Neural cell (in vitro differentiated cells): Measurements from ENCODE around the gene TRIO. TPM values are rescaled to one million over a fixed set of nuclear protein-coding genes. Genes with fewer than 3 reads are reported as not detected.

Experiments
- H2AFZ ChIP-seq: fragments of 200-600, 300-800 bp; sonication (generic), shearing (Covaris generic); 2 replicates; pipeline ENCODE4 v1.6.0; 2014; ENCODE audit warnings: low read depth, mild to moderate bottlenecking, antibody characterized with exemption, low read length, moderate library complexity
- H3F3A ChIP-seq: fragments of 200-600 bp; shearing (Covaris generic); 2 replicates; pipeline ENCODE4 v1.6.1; 2016; ENCODE audit warnings: mild to moderate bottlenecking, moderate library complexity, mixed read lengths, antibody characterized with exemption, low read length; ENCODE audit not compliant: insufficient read depth, poor library complexity, severe bottlenecking
- H3K27ac ChIP-seq: fragments of 200-600, 300-800 bp; sonication (generic), shearing (Covaris generic); 2 replicates; pipeline ENCODE4 v1.5.1; 2014; ENCODE audit warnings: mild to moderate bottlenecking, low read length, moderate library complexity
- H3K27me3 ChIP-seq: fragments of 300-800, 200-600 bp; sonication (generic), shearing (Covaris generic); 2 replicates; pipeline ENCODE4 v1.6.0; 2014; ENCODE audit warnings: mild to moderate bottlenecking, low read depth, low read length, moderate library complexity; ENCODE audit not compliant: insufficient read depth
- H3K36me3 ChIP-seq: fragments of 300-800, 200-600 bp; sonication (generic), shearing (Covaris generic); 2 replicates; pipeline ENCODE4 v1.5.1; 2014; ENCODE audit warnings: mild to moderate bottlenecking, antibody characterized with exemption, low read length, moderate library complexity; ENCODE audit not compliant: insufficient read depth
- H3K4me2 ChIP-seq: fragments of 300-800, 200-600 bp; sonication (generic), shearing (Covaris generic); 2 replicates; pipeline ENCODE4 v1.6.0; 2014; ENCODE audit warnings: mild to moderate bottlenecking, low read length
- H3K4me3 ChIP-seq: fragments of 300-800, 200-600 bp; sonication (generic), shearing (Covaris generic); 2 replicates; pipeline ENCODE4 v1.5.1; 2014; ENCODE audit warnings: mild to moderate bottlenecking, low read length, moderate library complexity
- H3K79me2 ChIP-seq: fragments of 200-600 bp; shearing (Covaris generic); replicated peaks from 2 replicates; pipeline ENCODE4 v1.6.0; 2014; ENCODE audit warnings: mild to moderate bottlenecking, low read length, moderate library complexity; ENCODE audit not compliant: insufficient read depth
- H3K9ac ChIP-seq: fragments of 300-800, 200-600 bp; sonication (generic), shearing (Covaris generic); 2 replicates; pipeline ENCODE4 v1.6.1; 2016; ENCODE audit warnings: mild to moderate bottlenecking, low read length, mixed read lengths
- H3K9me2 ChIP-seq: fragments of 200-600 bp; shearing (Covaris generic); 2 replicates; pipeline ENCODE4 v1.6.1; 2016; ENCODE audit warnings: mild to moderate bottlenecking, low read length, mixed read lengths; ENCODE audit not compliant: insufficient read depth
- H3K9me3 ChIP-seq: fragments of 200-600, 300-800 bp; sonication (generic), shearing (Covaris generic); 2 replicates; pipeline ENCODE4 v1.6.1; 2016; ENCODE audit warnings: mild to moderate bottlenecking, mixed run types, low read length, moderate library complexity, mixed read lengths
- H4K20me1 ChIP-seq: fragments of 200-600 bp; shearing (Covaris generic); 2 replicates; pipeline ENCODE4 v1.6.1; 2016; ENCODE audit warnings: mild to moderate bottlenecking, mixed run types; ENCODE audit not compliant: insufficient read depth
- CTCF ChIP-seq: fragments of 450-650 bp; IDR thresholded peaks from 2 replicates; pipeline ENCODE4 v1.5.1; 2014; ENCODE audit warnings: antibody characterized with exemption, mild to moderate bottlenecking, moderate library complexity; ENCODE audit not compliant: poor library complexity, severe bottlenecking
- EP300 ChIP-seq: fragments of 450-650 bp; conservative IDR thresholded peaks from 2 replicates; pipeline ENCODE4 v1.6.1; 2014; ENCODE audit warnings: antibody characterized with exemption, mild to moderate bottlenecking, moderate library complexity; ENCODE audit not compliant: poor library complexity, severe bottlenecking
- EZH2 ChIP-seq: fragments of 200-600, 300-800 bp; shearing (Covaris generic), sonication (generic); IDR thresholded peaks from 2 replicates; pipeline ENCODE4 v1.6.1; 2014; ENCODE audit warnings: antibody characterized with exemption, low read length, borderline replicate concordance, mild to moderate bottlenecking; ENCODE audit not compliant: insufficient read depth, poor library complexity, severe bottlenecking
- MXI1 ChIP-seq: fragments of 450-650 bp; conservative IDR thresholded peaks from 2 replicates; pipeline ENCODE4 v1.6.1; 2014; ENCODE audit warnings: antibody characterized with exemption, mild to moderate bottlenecking; ENCODE audit not compliant: poor library complexity, severe bottlenecking
- POLR2AphosphoS5 ChIP-seq: IDR thresholded peaks from 2 replicates; pipeline ENCODE4 v1.6.1; 2012
- RAD21 ChIP-seq: fragments of 450-650 bp; conservative IDR thresholded peaks from 2 replicates; pipeline ENCODE4 v1.6.1; 2014; ENCODE audit warnings: antibody characterized with exemption, mild to moderate bottlenecking, moderate library complexity
- REST ChIP-seq: IDR thresholded peaks from 2 replicates; pipeline ENCODE4 v1.6.1; 2012; ENCODE audit warnings: borderline replicate concordance
- SMC3 ChIP-seq: fragments of 450-650 bp; conservative IDR thresholded peaks from 2 replicates; pipeline ENCODE4 v1.6.1; 2014; ENCODE audit warnings: antibody characterized with exemption, mild to moderate bottlenecking, moderate library complexity; ENCODE audit not compliant: poor library complexity
- TAF1 ChIP-seq: IDR thresholded peaks from 2 replicates; pipeline ENCODE4 v1.6.1; 2012; ENCODE audit warnings: low read depth
- polyA plus RNA-seq: library from polyadenylated mRNA; depleted of rRNA; stranded (reverse); fragments of >200 nt; gene quantifications from 2 replicates; pipeline ENCODE4 v1.2.3, GENCODE V29; 2014

The TRIO gene
- polyA plus RNA-seq, 1 donor from 2014 or later, result 168 TPM

- no peak overlapping the region for H3K27ac ChIP-seq
Measured at GRCh38 chr5:14171046-14171445, 27.9 kb downstream of the TRIO start.

GRCh38 chr5:14171621-14172020, 28.5 kb downstream of the TRIO start:
- no peak overlapping the region for H2AFZ ChIP-seq
- no peak for TF ChIP-seq RAD21
- TF ChIP-seq MXI1, result no peak
- no peak for TF ChIP-seq EZH2
- no peak for TF ChIP-seq EP300
- no peak for TF ChIP-seq TAF1
- no peak for TF ChIP-seq REST
- TF ChIP-seq SMC3, result no peak
- TF ChIP-seq POLR2AphosphoS5, result no peak
- H3K27ac ChIP-seq, result no peak overlapping the region
- no peaks in the 10 kb centered on the region for H3K9me2 ChIP-seq
- no peak overlapping the region for H3K4me2 ChIP-seq
- no peaks in the 10 kb centered on the region for H3K9me3 ChIP-seq
- H3K27me3 ChIP-seq, result no peaks in the 10 kb centered on the region
- H3F3A ChIP-seq, result no peaks in the 10 kb centered on the region
- no peak overlapping the region for H3K4me3 ChIP-seq
- peaks cover 48% of the 10 kb centered on the region for H4K20me1 ChIP-seq
- H3K9ac ChIP-seq, result no peak overlapping the region
- peaks cover 94% of the 10 kb centered on the region for H3K79me2 ChIP-seq
- no peaks in the 10 kb centered on the region for H3K36me3 ChIP-seq

More at GRCh38 chr5:14171046-14171445, 27.9 kb downstream of the TRIO start:
- Histone ChIP-seq H3K4me3 (no peak overlapping the region), H3K9me2 (no peaks in the 10 kb centered on the region), H4K20me1 (peaks cover 46% of the 10 kb centered on the region), H3K27me3 (no peaks in the 10 kb centered on the region), H3K4me2 (no peak overlapping the region), H3K79me2 (peaks cover 96% of the 10 kb centered on the region), H3K9ac (no peak overlapping the region), H2AFZ (no peak overlapping the region), H3K9me3 (no peaks in the 10 kb centered on the region), H3F3A (no peaks in the 10 kb centered on the region), H3K36me3 (no peaks in the 10 kb centered on the region)
- TF ChIP-seq CTCF (no peak), EZH2 (no peak), TAF1 (no peak)
